HPDE6-E6E7 (cell line): ENCODE measurements around the gene PTPRG.

ENCODE experiments used
- DNase-seq: peaks from one replicate; pipeline ENCODE4 v3.0.0; 2011; ENCODE audit warnings: missing footprints; ENCODE audit errors: extremely low spot score

Gene PTPRG

GRCh38 chr3:61865466-61866152 lies 304.2 kb downstream of the PTPRG start:
- DNase-seq = no peak

GRCh38 chr3:61866153-61866542 lies 304.8 kb downstream of the PTPRG start:
- no peak for DNase-seq

- no peak for DNase-seq
These were observed 305.6 kb downstream of the PTPRG start for GRCh38 chr3:61866961-61867461.

GRCh38 chr3:61868499-61868898 lies 307.1 kb downstream of the PTPRG start:
- DNase-seq = no peak

- no peak for DNase-seq
These were observed 308.0 kb downstream of the PTPRG start for GRCh38 chr3:61869371-61869770.

GRCh38 chr3:61871644-61872043 lies 310.3 kb downstream of the PTPRG start:
- no peak for DNase-seq

- DNase-seq = no peak
These were observed 310.8 kb downstream of the PTPRG start for GRCh38 chr3:61872077-61872706.

- DNase-seq = no peak
These were observed 313.9 kb downstream of the PTPRG start for GRCh38 chr3:61875046-61875844.

- no peak for DNase-seq
These were observed 314.8 kb downstream of the PTPRG start for GRCh38 chr3:61875976-61876671.

GRCh38 chr3:61876797-61877196 lies 315.4 kb downstream of the PTPRG start:
- no peak for DNase-seq

GRCh38 chr3:61877359-61878138 lies 316.2 kb downstream of the PTPRG start:
- DNase-seq = no peak

GRCh38 chr3:61882253-61882652 lies 320.9 kb downstream of the PTPRG start:
- no peak for DNase-seq

GRCh38 chr3:61884794-61885193 lies 323.4 kb downstream of the PTPRG start:
- DNase-seq = no peak

- no peak for DNase-seq
These were observed 324.0 kb downstream of the PTPRG start for GRCh38 chr3:61885414-61885813.

- DNase-seq = no peak
These were observed 325.8 kb downstream of the PTPRG start for GRCh38 chr3:61887206-61887605.

GRCh38 chr3:61889259-61889658 lies 327.9 kb downstream of the PTPRG start:
- DNase-seq = no peak

GRCh38 chr3:61890167-61890566 lies 328.8 kb downstream of the PTPRG start:
- DNase-seq = no peak

- no peak for DNase-seq
These were observed 329.2 kb downstream of the PTPRG start for GRCh38 chr3:61890586-61890985.

- DNase-seq = no peak
These were observed 331.5 kb downstream of the PTPRG start for GRCh38 chr3:61892891-61893290.

GRCh38 chr3:61893840-61894566 lies 332.6 kb downstream of the PTPRG start:
- DNase-seq = no peak
